Skeletal muscle tissue (tissue), 4 donors: Measurements from ENCODE around the gene LCN6. TPM values are rescaled to one million over a fixed set of nuclear protein-coding genes. Genes with fewer than 3 reads are reported as not detected.
"Not testable (repeated sequence)": the region's sequence is repeated elsewhere in the genome, so short reads cannot be mapped to it uniquely, and the experiment has no call there.

ENCODE experiments used
- H3K27ac ChIP-seq: one replicate; pipeline ENCODE4 v1.7.0; 2013; ENCODE audit warnings: mild to moderate bottlenecking, low read depth, low read length, inconsistent platforms
- H3K27me3 ChIP-seq, 3 donors: one replicate each; pipeline ENCODE4 v1.7.0; 2013; ENCODE audit warnings: low read length in 3 of 3; ENCODE audit not compliant: control insufficient read depth in 3 of 3, insufficient read depth in 3 of 3
- H3K36me3 ChIP-seq, 3 donors: one replicate each; pipeline ENCODE4 v1.7.0; 2013; ENCODE audit warnings: low read length in 3 of 3; ENCODE audit not compliant: control insufficient read depth in 3 of 3, insufficient read depth in 3 of 3
- H3K4me1 ChIP-seq, 3 donors: one replicate each; pipeline ENCODE4 v1.7.0; 2013; ENCODE audit warnings: low read length in 3 of 3, mild to moderate bottlenecking in 3 of 3; ENCODE audit not compliant: control insufficient read depth in 3 of 3, insufficient read depth in 3 of 3
- H3K4me3 ChIP-seq, 3 donors: one replicate each; pipeline ENCODE4 v1.7.0; 2013; ENCODE audit warnings: low read length in 3 of 3
- H3K9ac ChIP-seq, 3 donors: one replicate each; pipeline ENCODE4 v1.7.0; 2013; ENCODE audit warnings: low read length in 3 of 3, mild to moderate bottlenecking in 3 of 3, moderate library complexity in 2 of 3, low read depth in 1 of 3
- H3K9me3 ChIP-seq, 3 donors: one replicate each; pipeline ENCODE4 v1.7.0; 2013; ENCODE audit warnings: low read length in 3 of 3; ENCODE audit not compliant: control insufficient read depth in 3 of 3
- total RNA-seq: library from RNA; depleted of rRNA; stranded (reverse); fragments of >200 nt; gene quantifications from one replicate; pipeline ENCODE4 v1.2.3, GENCODE V29; 2014
- donor health status: Osteomylitis.

LCN6 gene
- total RNA-seq, 1 donor from 2014 or later: not detected

- no peak overlapping the region for H3K4me3 ChIP-seq
- H3K36me3 ChIP-seq: peaks cover 0 to 3% (median 0%) of the 10 kb centered on the region in 3 donors
- H3K4me1 ChIP-seq: peaks cover 0 to 5% (median 4%) of the 10 kb centered on the region in 3 donors
- peaks cover 0 to 7% (median 3%) of the 10 kb centered on the region in 3 donors for H3K9me3 ChIP-seq
- H3K27me3 ChIP-seq: peaks cover 6 to 8% (median 8%) of the 10 kb centered on the region in 3 donors
- H3K27ac ChIP-seq: no peak overlapping the region
- no peak overlapping the region for H3K9ac ChIP-seq
Observed at GRCh38 chr9:136769710-136770191, 21.4 kb upstream of the LCN6 start.

DNA sequence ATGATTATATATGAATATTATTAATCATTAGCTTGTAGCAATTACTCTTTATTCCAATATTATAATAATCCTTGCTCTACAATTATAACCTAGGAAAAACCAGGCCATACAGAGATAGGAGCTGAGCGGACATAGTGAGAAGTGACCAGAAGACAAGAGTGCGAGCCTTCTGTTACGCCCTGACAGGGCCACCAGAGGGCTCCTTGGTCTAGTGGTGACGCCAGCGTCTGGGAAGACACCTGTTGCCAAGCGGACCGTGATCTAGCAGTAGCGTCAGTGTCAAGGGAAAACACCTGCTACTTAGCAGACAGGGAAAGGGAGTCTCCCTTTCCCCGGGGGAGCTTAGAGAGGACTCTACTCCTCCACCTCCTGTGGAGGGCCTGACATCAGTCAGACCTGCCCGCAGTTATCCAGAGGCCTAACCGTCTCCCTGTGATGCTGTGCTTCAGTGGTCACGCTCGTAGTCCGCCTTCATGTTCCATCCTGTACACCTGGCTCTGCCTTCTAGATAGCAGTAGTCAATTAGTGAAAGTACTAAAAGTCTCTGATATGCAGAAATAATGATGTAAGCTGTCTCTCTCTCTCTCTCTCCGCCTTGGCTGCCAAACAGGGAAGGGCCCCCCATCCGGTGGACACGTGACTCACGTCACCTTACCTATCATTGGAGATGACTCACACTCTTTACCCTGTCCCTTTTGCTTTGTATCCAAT is 18.2 kb upstream of the LCN6 start:
- H3K4me1 ChIP-seq, H3K36me3 ChIP-seq, H3K9me3 ChIP-seq, H3K9ac ChIP-seq, H3K4me3 ChIP-seq, H3K27ac ChIP-seq: not testable (repeated sequence)
- peaks cover 8 to 17% (median 12%) of the 10 kb centered on the region in 3 donors for H3K27me3 ChIP-seq

GRCh38 chr9:136765745-136766409 is 17.6 kb upstream of the LCN6 start:
- not testable (repeated sequence) for H3K36me3 ChIP-seq, H3K27ac ChIP-seq, H3K4me3 ChIP-seq, H3K9ac ChIP-seq, H3K9me3 ChIP-seq, H3K4me1 ChIP-seq
- H3K27me3 ChIP-seq: peaks cover 8 to 17% (median 12%) of the 10 kb centered on the region in 3 donors

DNA sequence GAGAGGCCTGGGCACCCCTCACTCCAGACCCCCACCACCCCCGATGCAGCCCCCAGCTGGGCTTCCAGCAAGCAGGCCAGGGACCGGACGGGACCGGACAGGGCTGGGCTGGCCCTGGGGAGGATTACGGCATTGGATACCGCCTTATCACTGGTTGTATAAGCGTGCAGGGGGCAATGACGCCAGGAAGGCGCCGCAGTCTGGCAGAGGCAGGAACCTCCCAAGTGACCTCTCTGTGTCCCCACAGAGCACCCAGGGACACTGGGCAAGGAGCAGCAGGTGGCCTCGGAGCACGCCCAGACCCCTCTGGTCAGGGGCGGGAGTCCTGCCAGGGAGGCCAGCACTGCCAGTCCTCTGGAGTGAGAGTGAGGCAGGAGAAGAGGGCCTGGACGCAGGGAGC is 16.7 kb upstream of the LCN6 start:
- H3K36me3 ChIP-seq: no peaks in the 10 kb centered on the region
- no peak overlapping the region for H3K27ac ChIP-seq
- no peak overlapping the region for H3K9ac ChIP-seq
- peaks cover 9 to 20% (median 12%) of the 10 kb centered on the region in 3 donors for H3K27me3 ChIP-seq
- H3K9me3 ChIP-seq: no peaks in the 10 kb centered on the region
- H3K4me1 ChIP-seq: peaks cover 0 to 5% (median 4%) of the 10 kb centered on the region in 3 donors
- H3K4me3 ChIP-seq: no peak overlapping the region

DNA sequence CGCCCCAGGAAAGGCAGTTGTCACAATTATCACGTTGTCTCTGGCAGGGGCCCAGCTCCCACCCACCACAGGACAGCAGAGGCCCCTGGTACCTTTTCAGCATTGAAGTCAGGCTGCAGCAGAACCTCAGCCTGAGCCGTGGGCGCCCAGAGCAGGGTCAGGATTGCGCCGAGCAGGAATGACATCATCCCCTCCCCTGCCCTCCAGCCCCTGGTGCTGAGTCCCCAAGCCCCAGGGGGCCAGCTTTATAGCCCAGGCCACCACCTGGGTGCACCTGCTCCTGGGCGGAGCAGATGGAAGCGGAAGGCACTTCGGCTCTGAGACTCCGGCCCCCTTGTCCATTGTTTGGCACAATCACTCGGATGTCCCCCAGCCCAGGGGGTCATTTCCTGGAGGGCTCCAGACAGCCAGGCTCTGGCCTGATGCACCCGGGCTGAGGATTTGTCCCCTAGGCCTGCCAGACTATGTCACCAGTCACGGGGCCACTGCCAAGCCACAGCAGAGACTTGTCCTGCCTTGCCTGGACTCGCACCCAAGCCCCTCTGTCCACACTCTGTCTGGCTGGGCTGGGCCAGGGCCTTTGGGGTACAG is 16.1 kb upstream of the LCN6 start, which contains the start of gene LCN15:
Gene LCN15, minus strand, starts transcription at position 218 of the 591 bp plus-strand sequence. Its CDS starts 30 bp downstream, at position 188.
- Histone ChIP-seq H3K27ac (no peak within 1 kb of the TSS), H3K9me3 (no peaks in the 10 kb centered on the region), H3K36me3 (no peaks in the 10 kb centered on the region), H3K9ac (no peak within 1 kb of the TSS), H3K4me1 (peaks cover 0 to 4% (median 4%) of the 10 kb centered on the region in 3 donors), H3K4me3 (no peak within 1 kb of the TSS), H3K27me3 (peaks cover 9 to 18% (median 12%) of the 10 kb centered on the region in 3 donors)

- H3K9me3 ChIP-seq: no peaks in the 10 kb centered on the region
- H3K9ac ChIP-seq: no peak overlapping the region
- peaks cover 9 to 18% (median 12%) of the 10 kb centered on the region in 3 donors for H3K27me3 ChIP-seq
- no peak overlapping the region for H3K27ac ChIP-seq
- H3K4me3 ChIP-seq: no peak overlapping the region
- H3K4me1 ChIP-seq: peaks cover 0 to 4% (median 4%) of the 10 kb centered on the region in 3 donors
- H3K36me3 ChIP-seq: no peaks in the 10 kb centered on the region
Observed at GRCh38 chr9:136763649-136764035, 15.3 kb upstream of the LCN6 start.

DNA sequence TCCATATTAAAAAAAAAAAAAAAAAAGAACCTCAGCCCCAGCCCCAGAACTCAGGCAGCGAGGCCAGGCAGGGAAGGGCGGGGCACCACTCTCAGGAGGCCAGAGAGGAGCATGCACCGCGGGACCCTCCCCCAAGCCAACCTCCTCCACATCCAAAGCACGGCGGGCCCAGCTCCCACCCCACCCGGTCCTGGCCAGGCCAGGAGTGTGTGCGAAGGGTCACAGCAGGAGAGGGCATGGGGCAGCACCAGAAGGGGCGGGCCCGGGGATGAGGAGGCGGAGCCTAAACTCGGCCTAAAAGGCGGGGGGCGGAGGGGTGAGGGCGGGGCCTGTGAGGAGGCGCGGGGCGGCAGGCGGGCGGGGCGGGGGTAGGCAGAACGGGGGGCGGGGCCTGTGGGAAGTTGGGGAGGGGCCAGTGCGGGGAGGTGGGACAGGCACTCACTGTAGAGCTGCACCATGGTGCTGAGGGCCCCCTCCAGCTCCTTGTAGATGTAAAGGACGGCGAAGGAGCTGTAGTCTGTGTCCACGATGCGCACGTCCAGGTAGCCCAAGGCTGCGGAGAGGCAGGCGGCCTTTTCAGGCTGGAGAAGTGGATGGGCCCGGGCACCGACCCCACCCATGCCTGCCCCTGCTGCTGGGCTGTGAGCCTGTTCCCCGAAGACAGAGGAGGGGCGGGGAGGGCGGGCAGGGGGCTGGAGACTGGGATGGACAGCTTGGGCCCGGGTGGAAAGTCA is 14.8 kb upstream of the LCN6 start:
- Histone ChIP-seq H3K9ac (no peak overlapping the region), H3K4me1 (peaks cover 4 to 9% (median 6%) of the 10 kb centered on the region in 3 donors), H3K27me3 (peaks cover 7 to 16% (median 11%) of the 10 kb centered on the region in 3 donors), H3K36me3 (no peaks in the 10 kb centered on the region), H3K4me3 (no peak overlapping the region), H3K9me3 (no peaks in the 10 kb centered on the region), H3K27ac (no peak overlapping the region)

DNA sequence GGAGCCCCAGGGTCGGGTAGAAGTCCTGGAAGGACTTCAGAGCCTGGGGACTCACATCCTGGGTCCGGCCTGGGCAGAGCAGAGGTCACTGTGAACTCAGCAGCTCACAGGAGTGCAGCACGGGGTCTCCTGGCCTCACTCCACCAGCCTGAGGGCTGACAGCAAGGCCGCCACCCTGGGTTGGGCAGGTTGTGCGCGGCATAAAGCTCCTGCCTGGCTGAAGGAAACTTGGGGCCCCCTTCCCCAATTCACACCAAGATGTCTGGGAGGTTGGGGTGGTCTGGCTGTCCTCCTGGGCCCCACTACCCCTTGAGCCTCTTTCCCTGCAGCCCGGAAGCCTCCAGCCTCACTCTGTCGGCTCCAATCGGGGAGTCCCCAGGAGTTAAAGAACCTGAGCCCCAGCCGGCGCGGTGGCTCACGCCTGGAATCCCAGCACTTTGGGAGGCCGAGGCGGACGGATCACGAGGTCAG is 13.9 kb upstream of the LCN6 start:
- H3K9me3 ChIP-seq: no peaks in the 10 kb centered on the region
- no peak overlapping the region for H3K4me3 ChIP-seq
- peaks cover 10 to 17% (median 15%) of the 10 kb centered on the region in 3 donors for H3K4me1 ChIP-seq
- H3K36me3 ChIP-seq: no peaks in the 10 kb centered on the region
- no peak overlapping the region for H3K9ac ChIP-seq
- no peak overlapping the region for H3K27ac ChIP-seq
- peaks cover 2 to 12% (median 6%) of the 10 kb centered on the region in 3 donors for H3K27me3 ChIP-seq

DNA sequence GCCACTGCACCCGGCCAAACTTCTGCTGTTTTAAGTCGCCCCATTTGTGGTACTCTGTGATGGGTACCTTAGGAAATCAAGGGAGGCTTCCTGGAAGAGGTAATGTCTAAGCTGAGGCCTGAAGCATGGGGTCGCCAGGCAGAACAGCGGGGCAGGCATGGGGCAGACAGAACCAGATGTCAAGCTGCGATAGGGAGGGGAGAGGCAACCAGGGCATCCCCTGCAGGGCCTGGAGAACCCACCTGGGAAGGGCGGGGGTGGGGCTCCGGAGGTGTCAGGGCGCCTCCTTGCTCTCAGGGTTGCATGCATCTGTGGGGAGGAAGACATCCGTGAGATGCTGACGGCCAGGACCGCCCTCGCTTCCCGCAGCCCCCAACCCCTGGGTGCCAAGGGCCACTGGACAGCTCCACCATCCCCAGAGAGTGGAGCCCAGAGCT is 13.2 kb upstream of the LCN6 start:
- peaks cover 2 to 12% (median 6%) of the 10 kb centered on the region in 3 donors for H3K27me3 ChIP-seq
- no peak overlapping the region for H3K27ac ChIP-seq
- H3K36me3 ChIP-seq: no peaks in the 10 kb centered on the region
- no peak overlapping the region for H3K4me3 ChIP-seq
- H3K9me3 ChIP-seq: no peaks in the 10 kb centered on the region
- H3K9ac ChIP-seq: no peak overlapping the region
- peaks cover 13 to 21% (median 17%) of the 10 kb centered on the region in 3 donors for H3K4me1 ChIP-seq
